Right atrium auricular region (tissue), 2 donors: ENCODE measurements around the gene OR2T11. TPM values are rescaled to one million over a fixed set of nuclear protein-coding genes. Genes with fewer than 3 reads are reported as not detected.

ENCODE experiments used
- DNase-seq: peaks from one replicate; pipeline ENCODE4 v3.0.0-alpha.2; 2019; ENCODE audit warnings: low spot score
- H3K27ac ChIP-seq, 2 donors: fragments of 200-600 bp; sonication (generic); 1 replicate in 1 of 2; 2 replicates in 1 of 2; pipeline ENCODE4 v1.5.1; 2016 to 2019
- H3K27me3 ChIP-seq, 2 donors: fragments of 200-600 bp; sonication (generic); one replicate each; pipeline versions ENCODE4 v1.5.1 to v1.6.0; 2017 to 2019
- H3K36me3 ChIP-seq: fragments of 200-600 bp; sonication (generic); one replicate; pipeline ENCODE4 v1.5.1; 2016
- H3K4me1 ChIP-seq, 2 donors: fragments of 200-600 bp; sonication (generic); one replicate each; pipeline versions ENCODE4 v1.5.1 to v1.6.0; 2017 to 2019
- H3K4me3 ChIP-seq, 2 donors: fragments of 200-600 bp; sonication (generic); 1 replicate in 1 of 2; 2 replicates in 1 of 2; pipeline ENCODE4 v1.5.1; 2017 to 2019; ENCODE audit warnings: mild to moderate bottlenecking in 1 of 2, moderate library complexity in 1 of 2
- H3K9me3 ChIP-seq, 2 donors: fragments of 200-600 bp; sonication (generic); one replicate each; pipeline ENCODE4 v1.5.1; 2019
- total RNA-seq, 2 donors: library from RNA; depleted of rRNA; stranded (reverse); fragments of >200 nt; gene quantifications; one replicate each; pipeline ENCODE4 v1.1.0, GENCODE V29; 2016
- TF ChIP-seq, protein P1 (sequence below), 2 donors: fragments of 200-600 bp; sonication (generic); IDR thresholded peaks; one replicate each; pipeline ENCODE4 v1.5.1; 2019; ENCODE audit warnings: antibody characterized with exemption in 2 of 2

OR2T11 gene
- total RNA-seq, 2 donors from 2014 or later: not detected

DNA sequence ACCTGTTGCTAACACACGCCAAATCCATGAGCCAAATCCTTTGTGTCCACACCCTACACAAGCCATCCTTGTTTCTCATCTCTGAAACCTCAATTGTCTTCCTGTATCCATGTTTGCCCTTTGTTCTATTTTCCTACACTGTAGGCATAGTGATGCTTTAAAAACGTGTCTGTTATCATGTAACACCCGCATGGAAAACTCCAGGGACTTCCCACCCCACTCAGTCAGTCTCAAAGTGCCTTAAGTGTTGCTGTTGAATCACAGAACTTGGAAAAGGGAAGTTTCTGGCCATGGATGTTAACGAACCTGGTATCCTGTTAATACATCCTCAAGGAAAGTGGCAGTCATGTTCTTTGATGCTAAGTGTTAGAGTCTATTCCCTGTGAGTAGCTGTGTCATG lies 9.7 kb downstream of the OR2T11 start:
- Histone ChIP-seq H3K4me1 (no peaks in the 10 kb centered on the region), H3K36me3 (no peaks in the 10 kb centered on the region), H3K27me3 (no peaks in the 10 kb centered on the region), H3K27ac (no peak overlapping the region), H3K4me3 (no peak overlapping the region), H3K9me3 (no peaks in the 10 kb centered on the region)
- TF ChIP-seq, protein P1, sequence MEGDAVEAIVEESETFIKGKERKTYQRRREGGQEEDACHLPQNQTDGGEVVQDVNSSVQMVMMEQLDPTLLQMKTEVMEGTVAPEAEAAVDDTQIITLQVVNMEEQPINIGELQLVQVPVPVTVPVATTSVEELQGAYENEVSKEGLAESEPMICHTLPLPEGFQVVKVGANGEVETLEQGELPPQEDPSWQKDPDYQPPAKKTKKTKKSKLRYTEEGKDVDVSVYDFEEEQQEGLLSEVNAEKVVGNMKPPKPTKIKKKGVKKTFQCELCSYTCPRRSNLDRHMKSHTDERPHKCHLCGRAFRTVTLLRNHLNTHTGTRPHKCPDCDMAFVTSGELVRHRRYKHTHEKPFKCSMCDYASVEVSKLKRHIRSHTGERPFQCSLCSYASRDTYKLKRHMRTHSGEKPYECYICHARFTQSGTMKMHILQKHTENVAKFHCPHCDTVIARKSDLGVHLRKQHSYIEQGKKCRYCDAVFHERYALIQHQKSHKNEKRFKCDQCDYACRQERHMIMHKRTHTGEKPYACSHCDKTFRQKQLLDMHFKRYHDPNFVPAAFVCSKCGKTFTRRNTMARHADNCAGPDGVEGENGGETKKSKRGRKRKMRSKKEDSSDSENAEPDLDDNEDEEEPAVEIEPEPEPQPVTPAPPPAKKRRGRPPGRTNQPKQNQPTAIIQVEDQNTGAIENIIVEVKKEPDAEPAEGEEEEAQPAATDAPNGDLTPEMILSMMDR (IDR thresholded peaks at IDR 0.05): no peak
- no peak for DNase-seq

DNA sequence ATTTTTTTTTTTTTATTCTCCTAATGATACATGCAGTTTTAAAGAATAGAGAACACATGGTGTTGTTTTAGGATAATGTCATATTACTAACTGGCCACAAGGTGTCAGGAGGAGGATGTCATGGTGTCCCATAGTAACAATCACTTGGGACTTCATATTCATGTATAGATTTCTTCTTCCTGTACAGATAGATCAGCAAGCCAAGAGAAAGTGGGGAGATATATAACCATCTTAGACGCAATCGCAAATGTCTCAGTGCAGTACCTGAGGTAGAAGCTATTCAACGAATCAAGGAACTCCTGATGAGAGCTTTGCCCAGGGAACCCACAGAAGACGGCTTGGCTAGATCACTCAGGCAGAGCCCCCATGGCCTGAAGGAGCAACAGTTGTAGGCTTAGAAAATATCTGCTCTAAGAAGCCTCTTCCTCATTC lies 12.3 kb downstream of the OR2T11 start:
- no peaks in the 10 kb centered on the region for H3K36me3 ChIP-seq
- TF ChIP-seq, protein P1 (IDR thresholded peaks at IDR 0.05): peak in 1 of 2 donors; percentile 65
- no peaks in the 10 kb centered on the region for H3K27me3 ChIP-seq
- H3K4me1 ChIP-seq: no peaks in the 10 kb centered on the region
- DNase-seq: no peak
- no peak overlapping the region for H3K27ac ChIP-seq
- H3K9me3 ChIP-seq: no peaks in the 10 kb centered on the region
- H3K4me3 ChIP-seq: no peak overlapping the region

DNA sequence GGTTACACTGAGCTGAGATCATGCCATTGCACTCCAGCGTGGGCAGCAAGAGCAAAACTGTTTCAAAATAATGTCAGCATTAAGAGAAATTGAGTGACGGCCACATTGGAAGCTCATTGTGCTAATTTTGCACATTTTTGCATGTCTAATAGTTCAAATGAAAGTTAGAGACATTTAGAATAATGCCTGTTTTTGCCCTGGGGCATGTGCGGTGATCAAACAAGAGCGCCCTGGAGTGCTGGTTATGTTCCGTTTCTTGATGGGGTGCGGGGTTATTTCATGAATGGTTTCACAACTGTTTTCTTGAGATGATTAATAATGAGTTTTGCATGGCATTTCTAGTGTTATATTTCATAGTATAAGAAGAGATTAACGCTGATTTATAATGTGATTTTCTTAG lies 13.1 kb downstream of the OR2T11 start:
- Histone ChIP-seq H3K4me3 (no peak overlapping the region), H3K27me3 (no peaks in the 10 kb centered on the region), H3K9me3 (no peaks in the 10 kb centered on the region), H3K4me1 (no peaks in the 10 kb centered on the region), H3K36me3 (no peaks in the 10 kb centered on the region), H3K27ac (no peak overlapping the region)
- TF ChIP-seq, protein P1 (IDR thresholded peaks at IDR 0.05): no peak
- DNase-seq: no peak

DNA sequence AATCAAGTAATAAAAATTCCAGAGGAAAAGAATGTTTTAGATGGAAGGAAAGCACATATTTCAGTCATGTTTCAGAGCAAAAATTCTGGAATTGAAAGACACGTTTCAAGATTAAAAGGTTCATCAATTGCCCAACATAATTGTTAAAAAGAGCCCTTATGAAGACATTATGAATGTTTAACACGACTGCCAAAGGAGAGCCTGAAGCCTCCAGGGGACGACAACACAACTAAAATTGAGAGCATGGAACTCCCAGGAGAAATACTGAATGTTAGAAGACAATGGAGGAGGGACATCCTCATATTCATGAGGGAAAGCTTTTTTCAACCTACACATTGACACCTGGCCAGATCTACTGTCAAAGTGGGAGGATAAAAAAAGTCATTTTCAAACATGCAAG lies 16.0 kb downstream of the OR2T11 start:
- Histone ChIP-seq H3K4me3 (no peak overlapping the region), H3K4me1 (no peaks in the 10 kb centered on the region), H3K27ac (no peak overlapping the region), H3K27me3 (no peaks in the 10 kb centered on the region), H3K9me3 (no peaks in the 10 kb centered on the region), H3K36me3 (no peaks in the 10 kb centered on the region)
- DNase-seq: no peak
- TF ChIP-seq, protein P1 (IDR thresholded peaks at IDR 0.05): peak; percentile 29 to 68

DNA sequence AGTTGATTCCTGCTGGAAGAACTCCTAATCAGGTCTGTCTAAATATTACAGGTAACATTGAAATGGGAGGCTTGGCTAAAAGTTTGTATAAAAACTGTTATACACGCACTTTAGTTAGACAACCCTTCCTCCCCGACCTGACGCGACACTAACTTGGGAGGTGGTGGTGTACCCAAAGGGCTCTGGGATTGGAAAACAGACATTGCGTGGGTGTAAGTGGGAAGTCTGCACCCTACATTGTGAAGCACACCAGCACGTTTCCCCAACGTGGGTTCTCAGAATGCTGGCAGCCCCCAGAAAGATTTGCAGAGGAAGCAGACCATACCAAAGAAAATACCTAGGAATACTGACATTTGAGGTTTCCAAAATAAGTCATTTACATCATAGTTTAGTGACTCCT lies 16.8 kb downstream of the OR2T11 start:
- no peak overlapping the region for H3K27ac ChIP-seq
- H3K4me3 ChIP-seq: no peak overlapping the region
- no peak for DNase-seq
- no peaks in the 10 kb centered on the region for H3K4me1 ChIP-seq
- H3K9me3 ChIP-seq: no peaks in the 10 kb centered on the region
- TF ChIP-seq, protein P1 (IDR thresholded peaks at IDR 0.05): no peak
- no peaks in the 10 kb centered on the region for H3K36me3 ChIP-seq
- no peaks in the 10 kb centered on the region for H3K27me3 ChIP-seq

DNA sequence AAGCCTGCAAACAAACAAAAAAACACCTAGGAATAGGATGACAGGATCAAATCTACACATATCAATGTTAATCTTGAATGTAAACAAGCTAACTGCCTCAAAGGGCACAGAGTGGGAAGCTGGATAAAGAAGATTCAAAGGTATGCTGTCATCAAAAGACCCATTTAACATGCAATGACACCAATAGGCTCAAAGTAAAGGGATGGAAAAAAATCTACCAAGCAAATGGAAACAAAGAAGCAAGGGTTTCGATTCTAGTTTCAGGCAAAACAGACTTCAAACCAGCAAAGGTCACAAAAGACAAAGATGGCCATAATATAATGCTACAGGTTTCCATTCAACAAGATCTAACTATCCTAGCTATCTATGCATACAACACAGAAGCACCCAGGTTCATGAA lies 21.1 kb downstream of the OR2T11 start:
- no peaks in the 10 kb centered on the region for H3K4me1 ChIP-seq
- no peak overlapping the region for H3K4me3 ChIP-seq
- H3K9me3 ChIP-seq: no peaks in the 10 kb centered on the region
- no peak overlapping the region for H3K27ac ChIP-seq
- no peak for DNase-seq
- no peaks in the 10 kb centered on the region for H3K36me3 ChIP-seq
- H3K27me3 ChIP-seq: no peaks in the 10 kb centered on the region
- TF ChIP-seq, protein P1 (IDR thresholded peaks at IDR 0.05): no peak
